ENCODE measurements around the gene DEAF1. TPM values are rescaled to one million over a fixed set of nuclear protein-coding genes. Genes with fewer than 3 reads are reported as not detected.

DEAF1 gene
- total and polyA plus RNA-seq, 10 of the 15 experiments (the other 5 are each of a cell fraction or from before 2014, with no cell fraction given) = 0.68 to 51.3 (median 25.9) TPM

- Histone ChIP-seq H3K36me3 (ENCODE audit: control insufficient read depth in 2 of 2, insufficient read depth in 2 of 2, low read length in 1 of 2) (no peaks in the 10 kb centered on the region), H4K20me1 (ENCODE audit: control insufficient read depth, insufficient read depth) (no peaks in the 10 kb centered on the region), H3K27me3 (replicated peaks in 1 of 2; ENCODE audit: control insufficient read depth in 2 of 2, insufficient read depth in 2 of 2, low read length in 1 of 2) (no peaks in the 10 kb centered on the region), H3K4me2 (ENCODE audit: control insufficient read depth, insufficient read depth) (no peak overlapping the region), H3K9ac (ENCODE audit: control insufficient read depth, insufficient read depth, low read length) (no peak overlapping the region), H3K27ac (ENCODE audit: control insufficient read depth, insufficient read depth) (no peak overlapping the region), H3K79me2 (ENCODE audit: control insufficient read depth, insufficient read depth, low read length) (no peaks in the 10 kb centered on the region), H3K4me1 (ENCODE audit: control insufficient read depth, insufficient read depth, low read length) (peaks cover 4% of the 10 kb centered on the region), H3K4me3 (no peak overlapping the region), H3K9me3 (replicated peaks; ENCODE audit: control insufficient read depth, insufficient read depth, low read length) (no peaks in the 10 kb centered on the region), H2AFZ (ENCODE audit: control insufficient read depth, low read depth, low read length) (no peak overlapping the region)
- intact Hi-C loops (cut with micrococcal nuclease; ENCODE audit: unreplicated experiment) (no loop called here), in situ Hi-C loops (cut with MboI) (no loop called here)
- RAD21 ChIA-PET (ENCODE audit: unreplicated experiment) = no interaction called here
- ATAC-seq (no peak), DNase-seq (ENCODE audit: low read depth, low spot score) (no peak), FAIRE-seq (no peak)
- SMC1A ChIA-PET (ENCODE audit: uncharacterized antibody, unreplicated experiment) = no interaction called here
- CTCF ChIA-PET = no interaction called here
- no TSS peak for BruUV-seq (replicated peaks)
- 69% methylated on average over 38 of the region's 45 CpGs for WGBS (ENCODE audit: insufficient coverage, insufficient replicate concordance, low lambda C conversion rate, missing lambda C conversion rate)
- POLR2A ChIA-PET = no interaction called here
- no peak for TF ChIP-seq USF1 (IDR thresholded peaks at IDR 0.05; ENCODE audit: borderline replicate concordance, extremely low read length, insufficient read depth, low read depth, low read length)
- TF ChIP-seq MTA2 (IDR thresholded peaks at IDR 0.05; ENCODE audit: low read depth) = no peak
- TF ChIP-seq, protein P1, sequence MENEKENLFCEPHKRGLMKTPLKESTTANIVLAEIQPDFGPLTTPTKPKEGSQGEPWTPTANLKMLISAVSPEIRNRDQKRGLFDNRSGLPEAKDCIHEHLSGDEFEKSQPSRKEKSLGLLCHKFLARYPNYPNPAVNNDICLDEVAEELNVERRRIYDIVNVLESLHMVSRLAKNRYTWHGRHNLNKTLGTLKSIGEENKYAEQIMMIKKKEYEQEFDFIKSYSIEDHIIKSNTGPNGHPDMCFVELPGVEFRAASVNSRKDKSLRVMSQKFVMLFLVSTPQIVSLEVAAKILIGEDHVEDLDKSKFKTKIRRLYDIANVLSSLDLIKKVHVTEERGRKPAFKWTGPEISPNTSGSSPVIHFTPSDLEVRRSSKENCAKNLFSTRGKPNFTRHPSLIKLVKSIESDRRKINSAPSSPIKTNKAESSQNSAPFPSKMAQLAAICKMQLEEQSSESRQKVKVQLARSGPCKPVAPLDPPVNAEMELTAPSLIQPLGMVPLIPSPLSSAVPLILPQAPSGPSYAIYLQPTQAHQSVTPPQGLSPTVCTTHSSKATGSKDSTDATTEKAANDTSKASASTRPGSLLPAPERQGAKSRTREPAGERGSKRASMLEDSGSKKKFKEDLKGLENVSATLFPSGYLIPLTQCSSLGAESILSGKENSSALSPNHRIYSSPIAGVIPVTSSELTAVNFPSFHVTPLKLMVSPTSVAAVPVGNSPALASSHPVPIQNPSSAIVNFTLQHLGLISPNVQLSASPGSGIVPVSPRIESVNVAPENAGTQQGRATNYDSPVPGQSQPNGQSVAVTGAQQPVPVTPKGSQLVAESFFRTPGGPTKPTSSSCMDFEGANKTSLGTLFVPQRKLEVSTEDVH (IDR thresholded peaks at IDR 0.05; ENCODE audit: low read depth, partially characterized antibody) = no peak
- no peak for TF ChIP-seq IKZF2 (IDR thresholded peaks at IDR 0.05)
- no peak for TF ChIP-seq BCLAF1 (IDR thresholded peaks at IDR 0.05)
- TF ChIP-seq, protein P2, sequence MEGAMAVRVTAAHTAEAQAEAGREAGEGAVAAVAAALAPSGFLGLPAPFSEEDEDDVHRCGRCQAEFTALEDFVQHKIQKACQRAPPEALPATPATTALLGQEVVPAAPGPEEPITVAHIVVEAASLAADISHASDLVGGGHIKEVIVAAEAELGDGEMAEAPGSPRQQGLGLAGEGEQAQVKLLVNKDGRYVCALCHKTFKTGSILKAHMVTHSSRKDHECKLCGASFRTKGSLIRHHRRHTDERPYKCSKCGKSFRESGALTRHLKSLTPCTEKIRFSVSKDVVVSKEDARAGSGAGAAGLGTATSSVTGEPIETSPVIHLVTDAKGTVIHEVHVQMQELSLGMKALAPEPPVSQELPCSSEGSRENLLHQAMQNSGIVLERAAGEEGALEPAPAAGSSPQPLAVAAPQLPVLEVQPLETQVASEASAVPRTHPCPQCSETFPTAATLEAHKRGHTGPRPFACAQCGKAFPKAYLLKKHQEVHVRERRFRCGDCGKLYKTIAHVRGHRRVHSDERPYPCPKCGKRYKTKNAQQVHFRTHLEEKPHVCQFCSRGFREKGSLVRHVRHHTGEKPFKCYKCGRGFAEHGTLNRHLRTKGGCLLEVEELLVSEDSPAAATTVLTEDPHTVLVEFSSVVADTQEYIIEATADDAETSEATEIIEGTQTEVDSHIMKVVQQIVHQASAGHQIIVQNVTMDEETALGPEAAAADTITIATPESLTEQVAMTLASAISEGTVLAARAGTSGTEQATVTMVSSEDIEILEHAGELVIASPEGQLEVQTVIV (IDR thresholded peaks at IDR 0.05; ENCODE audit: borderline replicate concordance, partially characterized antibody) = no peak
- TF ChIP-seq SREBF2 (IDR thresholded peaks at IDR 0.05; ENCODE audit: low read length) = no peak
- no peak for TF ChIP-seq SREBF1 (IDR thresholded peaks at IDR 0.05; ENCODE audit: low read length)
- TF ChIP-seq EED (IDR thresholded peaks at IDR 0.05; ENCODE audit: low read depth) = no peak
- TF ChIP-seq, protein P3, sequence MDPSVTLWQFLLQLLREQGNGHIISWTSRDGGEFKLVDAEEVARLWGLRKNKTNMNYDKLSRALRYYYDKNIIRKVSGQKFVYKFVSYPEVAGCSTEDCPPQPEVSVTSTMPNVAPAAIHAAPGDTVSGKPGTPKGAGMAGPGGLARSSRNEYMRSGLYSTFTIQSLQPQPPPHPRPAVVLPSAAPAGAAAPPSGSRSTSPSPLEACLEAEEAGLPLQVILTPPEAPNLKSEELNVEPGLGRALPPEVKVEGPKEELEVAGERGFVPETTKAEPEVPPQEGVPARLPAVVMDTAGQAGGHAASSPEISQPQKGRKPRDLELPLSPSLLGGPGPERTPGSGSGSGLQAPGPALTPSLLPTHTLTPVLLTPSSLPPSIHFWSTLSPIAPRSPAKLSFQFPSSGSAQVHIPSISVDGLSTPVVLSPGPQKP (IDR thresholded peaks at IDR 0.05; ENCODE audit: low read depth, low read length) = no peak
- TF ChIP-seq, protein P4, sequence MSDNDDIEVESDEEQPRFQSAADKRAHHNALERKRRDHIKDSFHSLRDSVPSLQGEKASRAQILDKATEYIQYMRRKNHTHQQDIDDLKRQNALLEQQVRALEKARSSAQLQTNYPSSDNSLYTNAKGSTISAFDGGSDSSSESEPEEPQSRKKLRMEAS (IDR thresholded peaks at IDR 0.05; ENCODE audit: low read depth, low read length) = no peak
- no peak for TF ChIP-seq FOXM1 (IDR thresholded peaks at IDR 0.05; ENCODE audit: low read depth, low read length)
Observed at GRCh38 chr11:620935-621814, 73.8 kb downstream of the DEAF1 start.

Data from GM12878 (cell line).